Endothelial cell (in vitro differentiated cells): ENCODE measurements around the gene GUCA2B. TPM values are rescaled to one million over a fixed set of nuclear protein-coding genes. Genes with fewer than 3 reads are reported as not detected.

Source experiments
- DNase-seq: peaks from one replicate; pipeline ENCODE4 v3.0.0; 2021; ENCODE audit warnings: low spot score
- H3K27ac Mint-ChIP-seq: one replicate; pipeline ENCODE4 v1.8.0; 2021; ENCODE audit warnings: mixed read lengths, inconsistent platforms; ENCODE audit not compliant: unreplicated experiment
- H3K27me3 Mint-ChIP-seq: one replicate; pipeline ENCODE4 v1.8.0; 2021; ENCODE audit warnings: mild to moderate bottlenecking, moderate library complexity, mixed read lengths, inconsistent platforms; ENCODE audit not compliant: unreplicated experiment
- H3K36me3 Mint-ChIP-seq: one replicate; pipeline ENCODE4 v1.8.0; 2021; ENCODE audit warnings: mild to moderate bottlenecking, low read depth, mixed read lengths, inconsistent platforms; ENCODE audit not compliant: unreplicated experiment
- H3K4me1 Mint-ChIP-seq: one replicate; pipeline ENCODE4 v1.8.0; 2021; ENCODE audit warnings: mild to moderate bottlenecking, mixed read lengths, inconsistent platforms; ENCODE audit not compliant: unreplicated experiment
- H3K4me3 Mint-ChIP-seq: one replicate; pipeline ENCODE4 v1.8.0; 2021; ENCODE audit warnings: mild to moderate bottlenecking, mixed read lengths, inconsistent platforms; ENCODE audit not compliant: unreplicated experiment
- H3K9me3 Mint-ChIP-seq: one replicate; pipeline ENCODE4 v1.8.0; 2021; ENCODE audit warnings: mixed read lengths, inconsistent platforms; ENCODE audit not compliant: unreplicated experiment
- total RNA-seq: library from RNA; stranded (reverse); fragmentation: NEBNext Ultra II Directional; extraction: Animal tissue kit (Norgen Biotek cat#: 25700); gene quantifications from one replicate; pipeline ENCODE4 v1.2.1, GENCODE V29; 2021; ENCODE audit not compliant: unreplicated experiment
- TF ChIP-seq, protein P1 (sequence below): fragments of 200-600 bp; sonication (generic); IDR thresholded peaks from one replicate; pipeline ENCODE4 v1.5.0; 2021; ENCODE audit warnings: antibody characterized with exemption; ENCODE audit not compliant: unreplicated experiment

Gene GUCA2B
- total RNA-seq, 1 donor from 2014 or later, result not detected

DNA sequence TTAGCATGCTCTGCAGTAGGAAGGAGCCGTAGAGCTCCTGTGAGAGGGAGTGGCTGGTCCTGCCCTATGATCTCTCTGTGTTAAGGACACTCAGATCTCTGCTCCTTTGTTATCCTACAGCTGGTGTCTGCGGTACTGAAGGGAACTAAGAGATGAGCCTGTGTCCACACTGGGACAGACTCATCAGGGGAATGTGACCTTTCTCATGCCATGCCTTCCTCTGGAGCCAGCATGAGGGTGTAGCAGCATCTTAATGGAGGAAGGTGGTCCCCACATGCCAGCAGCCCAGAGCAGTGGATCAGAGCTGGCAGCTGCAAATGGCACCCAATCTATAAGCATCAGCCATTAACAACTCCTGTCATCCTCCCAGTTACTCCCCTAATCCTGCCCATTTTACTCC, 24.7 kb upstream of the GUCA2B start:
- no peak overlapping the region for H3K4me3 Mint-ChIP-seq
- H3K27ac Mint-ChIP-seq, result no peak overlapping the region
- H3K9me3 Mint-ChIP-seq, result no peaks in the 10 kb centered on the region
- DNase-seq, result no peak
- H3K36me3 Mint-ChIP-seq, result no peaks in the 10 kb centered on the region
- no peaks in the 10 kb centered on the region for H3K27me3 Mint-ChIP-seq
- no peaks in the 10 kb centered on the region for H3K4me1 Mint-ChIP-seq
- TF ChIP-seq, protein P1, sequence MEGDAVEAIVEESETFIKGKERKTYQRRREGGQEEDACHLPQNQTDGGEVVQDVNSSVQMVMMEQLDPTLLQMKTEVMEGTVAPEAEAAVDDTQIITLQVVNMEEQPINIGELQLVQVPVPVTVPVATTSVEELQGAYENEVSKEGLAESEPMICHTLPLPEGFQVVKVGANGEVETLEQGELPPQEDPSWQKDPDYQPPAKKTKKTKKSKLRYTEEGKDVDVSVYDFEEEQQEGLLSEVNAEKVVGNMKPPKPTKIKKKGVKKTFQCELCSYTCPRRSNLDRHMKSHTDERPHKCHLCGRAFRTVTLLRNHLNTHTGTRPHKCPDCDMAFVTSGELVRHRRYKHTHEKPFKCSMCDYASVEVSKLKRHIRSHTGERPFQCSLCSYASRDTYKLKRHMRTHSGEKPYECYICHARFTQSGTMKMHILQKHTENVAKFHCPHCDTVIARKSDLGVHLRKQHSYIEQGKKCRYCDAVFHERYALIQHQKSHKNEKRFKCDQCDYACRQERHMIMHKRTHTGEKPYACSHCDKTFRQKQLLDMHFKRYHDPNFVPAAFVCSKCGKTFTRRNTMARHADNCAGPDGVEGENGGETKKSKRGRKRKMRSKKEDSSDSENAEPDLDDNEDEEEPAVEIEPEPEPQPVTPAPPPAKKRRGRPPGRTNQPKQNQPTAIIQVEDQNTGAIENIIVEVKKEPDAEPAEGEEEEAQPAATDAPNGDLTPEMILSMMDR, result no peak

DNA sequence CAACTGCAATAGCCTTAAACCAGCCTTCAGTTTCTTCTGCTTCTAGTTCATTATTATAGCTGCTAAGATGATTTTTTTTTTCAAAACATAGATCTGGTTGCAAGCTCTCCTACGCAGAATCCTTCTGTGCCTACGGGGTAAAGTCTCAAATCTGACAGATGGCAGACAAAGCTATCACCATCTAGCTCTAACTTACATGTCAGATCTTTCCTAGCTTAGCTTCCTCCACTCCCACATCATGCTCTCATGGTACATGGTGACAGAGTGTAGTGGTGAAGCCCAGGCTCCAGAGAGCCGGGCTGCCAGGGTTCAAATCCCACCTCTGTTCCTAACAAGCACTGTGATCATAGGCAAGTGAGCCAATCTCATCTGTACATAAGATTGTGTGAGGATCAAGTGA, 24.2 kb upstream of the GUCA2B start:
- no peaks in the 10 kb centered on the region for H3K27me3 Mint-ChIP-seq
- no peaks in the 10 kb centered on the region for H3K4me1 Mint-ChIP-seq

DNA sequence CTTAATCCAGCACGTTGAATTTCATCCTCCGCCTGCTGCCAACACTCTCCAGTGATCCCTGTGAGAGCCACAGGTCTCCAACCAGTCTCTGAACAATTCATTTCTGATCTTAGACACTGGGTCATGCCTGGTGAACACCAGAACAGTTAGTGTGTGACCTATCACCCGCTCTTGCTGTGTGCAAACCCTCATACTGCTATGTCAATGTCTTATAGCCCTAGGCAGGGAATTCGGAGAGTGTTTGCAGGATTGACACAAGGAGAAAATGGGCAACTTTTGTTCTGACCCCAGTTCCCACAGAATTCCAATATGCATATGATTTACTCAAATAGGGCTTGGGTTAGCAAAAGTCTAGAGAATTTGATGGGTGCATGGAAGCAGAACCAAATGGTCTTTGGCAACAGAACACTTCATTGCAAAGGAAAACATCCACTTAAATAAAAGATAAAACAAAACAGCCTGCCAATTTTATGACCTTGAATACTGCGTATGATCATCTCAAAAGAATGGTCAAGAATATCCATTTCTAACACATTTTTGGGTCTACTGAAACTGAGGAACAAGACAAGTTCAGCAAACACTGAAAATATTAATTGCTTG, 23.0 kb upstream of the GUCA2B start:
- H3K36me3 Mint-ChIP-seq, result no peaks in the 10 kb centered on the region
- H3K4me3 Mint-ChIP-seq, result no peak overlapping the region
- H3K9me3 Mint-ChIP-seq, result no peaks in the 10 kb centered on the region
- no peak overlapping the region for H3K27ac Mint-ChIP-seq
- no peaks in the 10 kb centered on the region for H3K27me3 Mint-ChIP-seq
- TF ChIP-seq, protein P1, result no peak
- no peak for DNase-seq
- H3K4me1 Mint-ChIP-seq, result no peaks in the 10 kb centered on the region

More for the DNA sequence above, 24.2 kb upstream of the GUCA2B start:
- Mint-ChIP-seq H3K4me3 (no peak overlapping the region), H3K36me3 (no peaks in the 10 kb centered on the region), H3K9me3 (no peaks in the 10 kb centered on the region), H3K27ac (no peak overlapping the region)
- TF ChIP-seq, protein P1, result no peak
- DNase-seq, result no peak

DNA sequence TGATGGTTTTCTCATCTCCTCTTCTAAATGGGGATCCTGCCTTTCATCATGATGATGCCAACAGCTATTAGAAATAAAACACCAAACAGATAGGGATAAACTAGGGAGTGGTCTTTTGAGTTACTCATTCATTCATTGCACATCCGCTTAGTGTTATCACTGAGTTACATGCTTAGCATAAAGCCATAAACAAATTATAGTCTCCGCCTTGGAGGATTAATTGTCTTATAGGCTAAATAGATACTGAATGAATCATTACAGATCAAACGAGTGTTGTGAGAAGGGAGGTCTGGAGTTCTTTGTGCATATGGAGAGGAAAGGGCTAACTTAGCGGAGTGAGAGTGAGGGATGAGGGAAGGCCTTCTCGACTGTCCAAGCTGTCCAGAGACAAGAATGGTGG, 19.8 kb upstream of the GUCA2B start:
- Mint-ChIP-seq H3K27ac (no peak overlapping the region), H3K4me3 (no peak overlapping the region), H3K27me3 (no peaks in the 10 kb centered on the region), H3K4me1 (no peaks in the 10 kb centered on the region), H3K36me3 (no peaks in the 10 kb centered on the region), H3K9me3 (no peaks in the 10 kb centered on the region)
- DNase-seq, result no peak
- TF ChIP-seq, protein P1, result no peak

DNA sequence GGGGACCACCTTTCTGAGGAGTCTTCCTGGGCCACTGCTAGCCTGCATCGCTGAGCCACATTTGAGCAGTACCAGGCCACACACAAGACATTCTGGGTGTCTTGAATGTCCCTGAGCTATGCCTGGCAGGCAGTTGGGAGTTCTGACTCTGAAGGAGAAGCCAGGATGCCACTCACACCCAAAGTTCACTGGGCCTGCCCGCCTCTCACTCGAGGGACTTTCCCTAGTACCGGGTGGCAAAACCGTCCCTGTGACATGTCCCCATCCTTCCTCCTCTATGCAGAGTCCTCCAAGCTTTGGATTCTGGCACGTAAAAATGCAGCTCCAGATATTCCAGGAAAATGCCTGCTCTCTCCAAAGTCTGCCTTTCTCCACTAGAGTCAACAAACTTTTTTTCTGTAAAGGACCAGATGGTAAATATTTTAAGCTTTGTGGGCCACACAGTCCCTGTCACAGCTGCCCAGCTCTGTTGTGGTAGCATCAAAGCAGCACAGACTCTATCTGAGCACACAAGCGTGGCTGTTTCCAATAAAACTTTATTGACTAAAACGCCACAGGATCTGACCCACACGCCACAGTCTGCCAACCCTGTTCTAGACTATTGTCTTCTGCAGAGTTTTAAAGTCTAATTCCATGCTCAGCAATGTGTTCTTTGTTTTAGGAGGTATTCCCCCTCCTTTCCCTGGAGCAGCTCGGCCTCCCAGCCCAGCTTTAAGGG, 19.2 kb upstream of the GUCA2B start:
- Mint-ChIP-seq H3K27ac (no peak overlapping the region), H3K9me3 (no peaks in the 10 kb centered on the region), H3K4me1 (no peaks in the 10 kb centered on the region), H3K4me3 (no peak overlapping the region), H3K36me3 (no peaks in the 10 kb centered on the region), H3K27me3 (no peaks in the 10 kb centered on the region)
- TF ChIP-seq, protein P1, result no peak
- DNase-seq, result no peak
